ENCODE results near the gene NR1H3.

- TF ChIP-seq CTCF (IDR thresholded peaks at IDR 0.05), result peak in 2 of 6 experiments; percentile 3 to 24
- TF ChIP-seq POLR2A (IDR thresholded peaks at IDR 0.05), result peak; percentile 63 to 72
These were observed 12.1 kb downstream of the NR1H3 start, which contains the start of gene MADD for GRCh38 chr11:47269829-47270305.

Data from Peyer's patch (tissue), 4 donors.